Body of pancreas (tissue), 4 donors: Measurements from ENCODE around the gene CLDN34. TPM values are rescaled to one million over a fixed set of nuclear protein-coding genes. Genes with fewer than 3 reads are reported as not detected.
A peak's percentile ranks its signal among the peaks of the same experiment; 100 is the strongest.

Experiments
- ATAC-seq: fragments of 150-250 bp; one replicate; pipeline ENCODE4 v1.9.1; 2016
- DNase-seq, 4 donors: peaks; one replicate each; pipeline ENCODE4 v3.0.0-alpha.2; 2019
- H3K27ac ChIP-seq, 4 donors: fragments of 200-600 bp; sonication (generic); 1 replicate in 3 of 4; 2 replicates in 1 of 4; pipeline versions ENCODE4 v1.5.1 to v1.6.1; 2016 to 2019; ENCODE audit warnings: mild to moderate bottlenecking in 1 of 4, mixed read lengths in 1 of 4, moderate library complexity in 1 of 4
- H3K27me3 ChIP-seq, 2 donors: fragments of 200-600 bp; sonication (generic); one replicate each; pipeline ENCODE4 v1.6.0; 2016; ENCODE audit warnings: mild to moderate bottlenecking in 1 of 2
- H3K36me3 ChIP-seq, 2 donors: fragments of 200-600 bp; sonication (generic); replicated peaks in 1 of 2; 2 replicates each; pipeline ENCODE4 v1.5.1; 2016; ENCODE audit warnings: low read depth in 2 of 2; ENCODE audit not compliant: insufficient read depth in 1 of 2
- H3K4me1 ChIP-seq: fragments of 200-600 bp; sonication (generic); one replicate; pipeline ENCODE4 v1.6.0; 2016
- H3K4me3 ChIP-seq, 2 donors: fragments of 200-600 bp; sonication (generic); 1 replicate in 1 of 2; 2 replicates in 1 of 2; pipeline ENCODE4 v1.5.1; 2016 to 2019
- H3K9me3 ChIP-seq, 3 donors: fragments of 200-600 bp; sonication (generic); 1 replicate in 2 of 3; 2 replicates in 1 of 3; pipeline ENCODE4 v1.5.1; 2016
- CTCF ChIP-seq, 7 experiments: fragments of 450-650 bp in 4 of 7; fragments of 200-600 bp in 3 of 7; sonication (generic) in 3 of 7; IDR thresholded peaks; one replicate each; pipeline ENCODE4 v1.5.1; 2016 to 2019; ENCODE audit warnings: antibody characterized with exemption in 7 of 7
- POLR2A ChIP-seq, 3 donors: fragments of 450-650 bp; IDR thresholded peaks; one replicate each; pipeline ENCODE4 v1.6.1; 2016; ENCODE audit warnings: antibody characterized with exemption in 3 of 3, mild to moderate bottlenecking in 2 of 3
- WGBS, 2 donors: methylation state at CpG; one replicate each; pipeline ENCODE4 v1.1.5; 2017; 5-methylcytosine and 5-hydroxymethylcytosine counted together
- intact Hi-C: fragments of 100-400 bp; cut with DNase I; formaldehyde crosslinking; loops from one replicate; pipeline ENCODE4 v1.15.1; 2023
- total RNA-seq, 2 donors: library from RNA; depleted of rRNA; stranded (reverse); fragments of >200 nt; gene quantifications; one replicate each; pipeline ENCODE4 v1.1.0, GENCODE V29; 2016

Gene CLDN34
- total RNA-seq, 2 donors from 2014 or later: 2.6 TPM; not detected in 1

DNA sequence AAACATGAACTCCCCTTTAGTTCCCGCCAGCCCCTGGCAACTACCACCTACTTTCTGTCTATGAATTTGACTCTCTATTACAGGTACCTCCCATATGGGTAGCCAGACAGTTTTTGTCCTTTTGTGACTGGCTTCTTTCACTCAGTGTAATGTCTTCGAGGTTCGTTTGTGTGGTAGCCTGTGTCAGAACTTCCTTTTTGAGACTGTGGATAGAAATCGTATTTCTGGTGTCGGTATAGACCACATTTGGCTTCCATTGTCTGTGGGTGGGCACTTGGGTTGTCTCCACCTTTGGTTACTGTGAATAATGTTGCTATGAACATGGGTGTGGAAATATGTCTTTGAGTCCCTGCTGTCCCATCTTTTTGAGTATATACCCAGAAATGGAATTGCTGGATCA, 5.4 kb upstream of the CLDN34 start:
- Histone ChIP-seq H3K27me3 (no peaks in the 10 kb centered on the region), H3K27ac (no peak overlapping the region), H3K9me3 (no peaks in the 10 kb centered on the region), H3K4me1 (no peaks in the 10 kb centered on the region), H3K36me3 (no peaks in the 10 kb centered on the region), H3K4me3 (no peak overlapping the region)
- intact Hi-C loops: no loop called here
- WGBS, 2 donors: 67 to 90% methylated on average over 3 to 5 of the region's 5 CpGs
- ATAC-seq: no peak
- DNase-seq: no peak
- TF ChIP-seq CTCF (IDR thresholded peaks at IDR 0.05) (no peak), POLR2A (IDR thresholded peaks at IDR 0.05) (no peak)

GRCh38 chrX:9977635-9978034, 10.5 kb downstream of the CLDN34 start:
- intact Hi-C loops: no loop called here
- Histone ChIP-seq H3K4me1 (peaks cover 5% of the 10 kb centered on the region), H3K27ac (no peak overlapping the region), H3K4me3 (no peak overlapping the region), H3K27me3 (no peaks in the 10 kb centered on the region), H3K9me3 (no peaks in the 10 kb centered on the region), H3K36me3 (no peaks in the 10 kb centered on the region)
- TF ChIP-seq POLR2A (IDR thresholded peaks at IDR 0.05) (no peak), CTCF (IDR thresholded peaks at IDR 0.05) (no peak)
- WGBS, 2 donors: 63 to 64% methylated on average over 3 of the region's 3 CpGs
- no peak for ATAC-seq
- no peak for DNase-seq

DNA sequence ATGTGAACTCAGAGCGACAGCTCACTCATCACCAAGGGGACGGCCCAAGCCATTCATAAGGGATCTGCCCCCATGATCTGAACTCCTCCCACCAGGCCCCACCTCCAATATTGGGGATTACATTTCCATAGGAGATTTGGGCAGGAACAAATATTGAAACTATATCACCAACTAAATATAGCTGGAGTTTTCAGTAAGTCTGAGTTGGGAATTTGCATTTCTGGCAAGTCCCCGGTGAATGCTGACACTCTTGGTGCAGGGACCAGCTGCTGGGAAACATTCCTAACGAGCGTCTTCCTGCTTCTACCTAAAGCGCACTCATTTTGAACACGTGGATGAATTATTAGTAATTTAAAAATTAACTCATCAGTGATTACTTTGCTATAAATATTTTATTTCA, 13.2 kb downstream of the CLDN34 start:
- DNase-seq (no peak), ATAC-seq (no peak)
- Histone ChIP-seq H3K27ac (peak overlapping the region in 1 of 4 donors; percentile 69), H3K36me3 (no peaks in the 10 kb centered on the region), H3K4me3 (no peak overlapping the region), H3K4me1 (peaks cover 5% of the 10 kb centered on the region), H3K27me3 (no peaks in the 10 kb centered on the region), H3K9me3 (no peaks in the 10 kb centered on the region)
- WGBS, 2 donors: 65 to 68% methylated on average over 7 of the region's 7 CpGs
- TF ChIP-seq CTCF (IDR thresholded peaks at IDR 0.05) (no peak), POLR2A (IDR thresholded peaks at IDR 0.05) (no peak)
- intact Hi-C loops: no loop called here

GRCh38 chrX:9980927-9981326, 13.8 kb downstream of the CLDN34 start:
- Histone ChIP-seq H3K4me3 (no peak overlapping the region), H3K9me3 (no peaks in the 10 kb centered on the region), H3K27me3 (no peaks in the 10 kb centered on the region), H3K36me3 (no peaks in the 10 kb centered on the region), H3K4me1 (peaks cover 5% of the 10 kb centered on the region), H3K27ac (peak overlapping the region in 1 of 4 donors; percentile 69)
- ATAC-seq (no peak), DNase-seq (no peak)
- no peak for TF ChIP-seq POLR2A (IDR thresholded peaks at IDR 0.05)
- no peak for TF ChIP-seq CTCF (IDR thresholded peaks at IDR 0.05)
- 70 to 73% methylated on average over 4 to 5 of the region's 5 CpGs for WGBS, 2 donors
- intact Hi-C loops: no loop called here

DNA sequence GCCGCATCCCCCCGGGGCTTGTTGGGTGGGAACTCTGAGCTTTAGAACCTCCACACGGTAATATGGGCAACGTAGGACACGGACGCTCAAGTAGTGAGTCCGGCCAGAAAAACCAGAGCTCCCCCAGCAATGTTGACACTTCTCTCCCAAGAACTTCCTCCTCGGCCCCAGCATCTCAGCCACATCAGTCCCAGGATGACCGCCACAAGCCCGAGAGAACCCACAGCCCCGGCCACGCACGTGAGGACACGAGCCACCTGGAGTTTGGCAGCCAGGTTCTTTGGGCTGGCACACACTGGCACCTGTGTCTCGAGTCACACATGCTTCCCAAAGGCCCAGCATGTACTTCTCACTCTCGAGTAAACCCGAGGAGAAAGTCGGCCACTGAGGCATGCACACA, 16.3 kb downstream of the CLDN34 start:
- ATAC-seq (no peak), DNase-seq (no peak)
- no peaks in the 10 kb centered on the region for H3K36me3 ChIP-seq
- WGBS, 2 donors: 84 to 95% methylated on average over 7 to 18 of the region's 18 CpGs
- no peak overlapping the region for H3K27ac ChIP-seq
- TF ChIP-seq CTCF (IDR thresholded peaks at IDR 0.05) (no peak), POLR2A (IDR thresholded peaks at IDR 0.05) (no peak)
- no peaks in the 10 kb centered on the region for H3K9me3 ChIP-seq
- H3K4me3 ChIP-seq: no peak overlapping the region
- H3K27me3 ChIP-seq: no peaks in the 10 kb centered on the region
- H3K4me1 ChIP-seq: peaks cover 5% of the 10 kb centered on the region
- intact Hi-C loops: no loop called here
